ENCODE data around the gene USP48. TPM values are rescaled to one million over a fixed set of nuclear protein-coding genes. Genes with fewer than 3 reads are reported as not detected.

Gene USP48
- total RNA-seq: 31.1 and 38.6 TPM in 2 replicates

GRCh38 chr1:21782868-21783678, at the start of gene USP48:
USP48 (minus strand) TSS chr1:21783149; CDS start chr1:21782957, 192 bp downstream.

GRCh38 chr1:21811875-21812305, 28.9 kb upstream of the USP48 start, which contains the start of gene LDLRAD2:
LDLRAD2 (plus strand) TSS chr1:21812265; CDS start chr1:21812452, 187 bp downstream.

GRCh38 chr1:21669258-21670058, 113.5 kb downstream of the USP48 start, which contains the start of gene RAP1GAP:
RAP1GAP (minus strand) TSS chr1:21669357; CDS start chr1:21620032, 49,325 bp downstream.

Other genes starting within 250 kb of the USP48 start
- under 0.01 and 0.18 TPM in 2 replicates for gene RAP1GAP, start 113.8 kb downstream of the USP48 start, total RNA-seq
- 0.14 and 0.18 TPM in 2 replicates for gene LDLRAD2, start 29.1 kb upstream of the USP48 start, total RNA-seq
- gene HSPG2, start 154.2 kb upstream of the USP48 start, total RNA-seq: 75.8 and 170 TPM in 2 replicates
- not detected in 2 replicates for gene CELA3B, start 193.9 kb upstream of the USP48 start, total RNA-seq
- gene CELA3A, start 218.5 kb upstream of the USP48 start, total RNA-seq: not detected in 2 replicates